ENCODE measurements around the gene MS4A15. TPM values are rescaled to one million over a fixed set of nuclear protein-coding genes. Genes with fewer than 3 reads are reported as not detected.
"Not testable (repeated sequence)": the region's sequence is repeated elsewhere in the genome, so short reads cannot be mapped to it uniquely, and the experiment has no call there.

The MS4A15 gene
- total RNA-seq, 2 donors from 2014 or later, result not detected

DNA sequence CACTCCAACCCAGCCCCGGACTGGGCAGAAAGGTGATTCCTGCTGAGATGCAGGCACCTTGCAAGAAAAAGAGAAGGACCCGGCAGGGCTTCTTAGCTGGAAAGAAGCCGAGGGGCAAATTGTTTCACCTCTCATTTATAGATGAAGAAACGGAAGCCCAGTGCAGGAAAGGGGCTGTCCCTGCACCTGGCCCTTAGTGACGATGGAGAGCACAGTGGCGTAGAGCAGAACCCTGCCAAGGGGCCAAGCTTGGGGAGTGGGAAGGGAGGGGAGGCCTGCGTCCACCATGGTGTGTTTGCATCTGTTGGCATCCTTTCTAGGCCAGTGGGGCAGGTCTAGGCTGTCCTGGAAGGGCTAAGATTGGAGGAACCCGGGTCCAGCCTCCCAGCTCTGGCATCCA lies 7.8 kb upstream of the MS4A15 start:
- no peak for ATAC-seq
- no peak for DNase-seq
- intact Hi-C loops (cut with DNase I), result no loop called here

DNA sequence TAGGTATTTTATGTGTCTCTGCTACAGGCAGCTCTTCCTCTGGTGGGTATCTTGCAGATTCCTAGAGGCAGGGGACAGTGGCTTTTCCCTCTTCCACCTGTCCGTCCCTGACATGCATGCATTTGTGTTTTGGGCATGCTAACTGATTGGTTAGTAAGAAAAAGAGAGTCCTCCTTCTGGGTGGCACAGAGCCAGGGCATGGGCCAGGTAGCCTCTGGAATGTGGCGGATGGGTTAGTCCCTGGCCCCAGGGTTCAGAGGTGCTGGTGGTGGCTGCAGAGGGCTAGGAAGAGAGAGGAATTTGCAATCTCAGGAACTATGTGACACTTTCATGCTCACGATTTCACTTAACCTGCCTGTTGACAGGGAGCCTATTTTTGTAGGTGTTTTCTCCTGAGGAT lies 5.8 kb upstream of the MS4A15 start:
- ATAC-seq (no peak), DNase-seq (no peak)
- intact Hi-C loops (cut with DNase I), result no loop called here

DNA sequence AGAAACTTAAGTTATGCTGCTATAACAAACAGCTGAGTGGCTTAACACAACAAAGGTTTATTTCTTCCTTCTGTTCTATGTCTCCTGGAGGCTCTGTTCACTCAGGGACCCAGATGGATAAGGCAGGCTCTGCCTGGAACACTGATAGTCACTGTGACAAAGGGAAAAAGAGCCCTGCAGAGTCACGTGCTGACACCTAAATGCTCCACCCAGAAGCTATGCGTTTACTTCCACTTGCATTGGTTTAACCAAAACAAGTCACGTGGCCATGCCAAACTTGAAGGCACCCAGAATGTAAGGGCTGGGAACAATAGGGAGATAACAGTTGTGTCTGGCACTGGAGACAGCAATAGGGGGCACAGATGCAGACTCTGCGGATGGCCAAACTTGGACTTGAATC lies 3.4 kb upstream of the MS4A15 start:
- no peak for ATAC-seq
- intact Hi-C loops (cut with DNase I), result no loop called here
- DNase-seq, result no peak

- DNase-seq, result no peak
- intact Hi-C loops (cut with DNase I), result no loop called here
- no peak for ATAC-seq
These were observed 1.8 kb upstream of the MS4A15 start for GRCh38 chr11:60754887-60755286.

DNA sequence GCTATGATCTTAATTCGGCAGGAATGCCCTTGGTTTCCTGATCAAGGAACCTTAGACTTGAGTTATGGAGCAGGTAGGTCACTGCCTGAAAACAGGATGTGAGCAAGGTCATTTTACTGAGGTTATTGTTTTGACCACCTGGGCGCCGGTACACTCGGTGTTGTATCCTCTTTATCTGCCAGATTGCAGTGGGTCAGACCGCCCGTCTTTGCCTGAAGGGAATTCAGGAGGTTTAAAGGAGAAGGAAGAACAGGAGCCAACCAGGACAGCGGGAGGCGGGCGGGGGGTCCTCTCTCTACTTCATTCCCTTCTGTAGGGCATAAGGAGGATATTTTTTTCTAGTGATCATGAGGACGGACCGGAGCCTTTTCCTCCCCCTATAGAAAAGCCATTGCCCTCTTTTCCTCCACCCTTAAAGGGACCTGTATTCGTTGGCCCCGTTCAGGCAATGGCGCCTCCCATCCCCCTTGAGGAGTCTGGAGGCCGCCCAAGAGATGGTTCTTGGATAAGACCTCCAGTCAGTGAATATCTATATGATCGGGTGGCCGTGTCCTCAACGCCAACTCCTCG lies 649 bp downstream of the MS4A15 start:
- ATAC-seq (no peak), DNase-seq (no peak)
- intact Hi-C loops (cut with DNase I), result no loop called here

DNA sequence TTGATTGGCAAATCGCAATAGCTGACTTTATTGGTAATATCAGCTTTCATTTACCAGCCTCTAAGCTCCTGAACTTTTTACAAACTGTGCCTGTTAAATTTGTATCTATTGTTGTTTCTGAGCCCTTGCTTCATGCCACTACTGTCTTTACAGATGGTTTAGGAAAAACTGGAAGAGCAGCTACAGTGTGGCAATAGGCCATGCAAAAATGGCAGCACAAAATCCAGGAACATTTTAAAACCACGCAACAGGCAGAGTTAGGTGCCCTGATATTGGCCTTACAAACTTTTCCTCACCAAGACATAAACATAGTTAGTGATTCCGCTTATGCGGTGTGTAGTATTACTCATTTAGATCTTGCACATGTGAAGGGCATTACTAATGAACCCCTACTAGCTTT lies 2.0 kb downstream of the MS4A15 start:
- intact Hi-C loops (cut with DNase I), result not testable (repeated sequence)

DNA sequence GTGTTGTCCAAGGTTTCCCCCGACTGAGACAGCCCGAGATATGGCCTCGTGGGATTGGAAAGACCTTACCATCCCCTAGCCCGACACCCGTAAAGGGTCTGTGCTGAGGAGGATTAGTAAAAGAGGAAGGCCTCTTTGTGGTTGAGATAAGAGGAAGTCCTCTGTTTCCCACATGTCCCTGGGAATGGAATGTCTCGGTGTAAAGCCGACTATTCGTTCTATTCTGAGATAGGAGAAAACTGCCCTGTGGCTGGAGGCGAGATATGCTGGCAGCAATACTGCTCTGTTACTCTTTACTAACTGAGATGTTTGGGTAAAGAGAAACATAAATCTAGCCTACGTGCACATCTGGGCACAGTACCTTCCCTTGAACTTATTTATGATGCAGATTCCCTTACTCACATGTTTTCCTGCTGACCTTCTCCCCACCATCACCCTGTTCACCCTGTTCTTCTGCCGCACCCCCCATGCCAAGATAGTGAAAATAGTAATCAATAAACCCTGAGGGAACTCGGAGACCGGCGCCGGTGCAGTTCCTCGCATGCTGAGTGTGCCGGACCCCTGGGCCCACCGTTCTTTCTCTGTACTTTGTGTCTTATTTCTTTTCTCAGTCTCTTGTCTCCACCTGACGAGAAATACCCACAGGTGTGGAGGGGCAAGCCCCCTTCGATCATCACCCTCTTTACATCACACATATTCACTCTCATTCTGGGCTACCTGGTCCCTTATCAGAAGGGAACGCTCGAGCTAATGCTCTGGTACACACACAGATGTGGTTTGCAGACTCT lies 3.0 kb downstream of the MS4A15 start:
- ATAC-seq; intact Hi-C loops (cut with DNase I): not testable (repeated sequence)

More for the DNA sequence above, 2.0 kb downstream of the MS4A15 start:
- DNase-seq, ATAC-seq: not testable (repeated sequence)

GRCh38 chr11:60761436-60762190 lies 4.9 kb downstream of the MS4A15 start:
- ATAC-seq (no peak), DNase-seq (no peak)
- intact Hi-C loops (cut with DNase I), result no loop called here

More for the DNA sequence above, 3.0 kb downstream of the MS4A15 start:
- DNase-seq, result not testable (repeated sequence)

DNA sequence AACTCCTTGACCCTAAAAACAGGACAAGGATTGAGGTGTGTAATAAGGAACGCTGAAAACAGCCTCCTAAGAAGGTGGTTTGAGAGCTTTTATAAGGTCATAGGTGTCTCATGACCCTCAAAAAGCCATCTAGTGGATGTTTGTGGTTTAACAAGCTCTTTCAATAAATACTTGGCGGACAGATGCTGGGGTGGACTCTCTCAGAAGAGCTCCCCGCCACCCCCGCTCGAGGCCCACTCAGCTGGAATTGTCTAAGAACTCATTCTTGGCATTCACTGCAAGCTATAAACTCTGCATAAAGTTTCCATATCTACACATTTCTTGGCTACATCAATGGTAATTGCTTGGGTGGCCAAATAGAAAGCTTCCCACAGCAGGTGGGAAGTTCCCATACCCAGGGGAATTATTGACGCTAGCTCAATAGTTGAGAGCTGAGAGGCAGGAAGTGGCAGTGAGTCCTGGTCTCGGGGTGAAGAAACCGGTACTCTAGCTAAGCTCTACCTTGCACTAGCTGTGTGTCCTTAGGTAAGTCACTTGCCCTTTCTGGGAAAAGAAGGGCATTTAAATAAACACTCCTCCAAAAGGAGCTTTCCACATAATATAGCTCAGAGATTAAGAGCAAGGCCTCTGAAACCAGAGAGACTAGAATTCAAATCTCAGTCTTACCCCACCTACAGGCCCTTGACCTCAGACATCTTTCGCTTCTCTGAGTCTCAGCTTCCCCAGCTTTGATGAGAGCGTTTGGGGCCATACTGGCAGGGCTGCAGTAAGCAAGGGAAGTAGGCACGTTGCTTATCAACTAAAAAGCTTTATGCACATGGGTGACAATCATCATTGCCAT lies 6.4 kb downstream of the MS4A15 start:
- intact Hi-C loops (cut with DNase I), result no loop called here
- no peak for ATAC-seq
- DNase-seq, result no peak

- DNase-seq, result no peak
- no peak for ATAC-seq
- intact Hi-C loops (cut with DNase I), result no loop called here
These were observed 7.2 kb downstream of the MS4A15 start for GRCh38 chr11:60763692-60764369.

DNA sequence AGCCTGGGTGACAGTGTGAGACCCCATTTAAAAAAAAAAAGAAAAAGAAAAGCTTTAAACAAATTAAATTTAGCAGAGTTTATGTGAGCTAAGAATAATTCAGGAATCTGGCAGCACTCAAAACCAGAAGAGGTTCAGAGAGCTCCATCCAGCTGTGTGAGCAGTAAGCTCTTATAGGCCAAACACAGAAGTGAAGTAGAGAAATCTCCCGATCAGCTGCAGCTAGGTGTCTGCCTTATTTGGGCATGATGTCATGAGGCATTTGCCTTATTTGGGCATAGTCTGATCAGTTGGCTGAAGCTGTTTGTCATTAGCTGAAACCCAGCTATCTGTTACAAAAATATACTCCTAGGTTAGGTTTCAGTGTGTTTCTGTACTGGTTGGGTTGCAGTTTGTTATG lies 8.2 kb downstream of the MS4A15 start:
- intact Hi-C loops (cut with DNase I), result no loop called here
- DNase-seq (no peak), ATAC-seq (no peak)

GRCh38 chr11:60765355-60765754 lies 8.7 kb downstream of the MS4A15 start:
- intact Hi-C loops (cut with DNase I), result no loop called here
- no peak for DNase-seq

DNA sequence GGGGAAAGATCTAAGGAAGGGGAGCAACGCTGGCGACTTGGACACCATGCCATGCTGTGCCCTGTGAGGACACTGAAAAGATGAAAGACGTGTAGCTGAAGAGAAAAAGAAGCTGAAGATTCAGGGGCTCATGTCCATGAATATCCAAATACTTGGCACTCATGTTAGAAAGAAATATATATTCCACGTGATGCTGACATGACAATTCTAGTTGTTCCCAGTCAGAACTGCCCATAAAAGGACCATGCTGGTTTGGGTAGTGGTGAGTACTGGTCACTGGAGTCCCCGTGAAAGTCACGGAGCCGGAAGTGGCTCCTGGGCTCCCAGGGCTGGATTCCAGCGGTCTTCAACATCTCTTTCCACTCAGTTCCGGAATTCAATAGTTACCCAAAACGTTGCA lies 9.9 kb downstream of the MS4A15 start:
- ATAC-seq, result no peak
- intact Hi-C loops (cut with DNase I), result no loop called here
- no peak for DNase-seq

More at GRCh38 chr11:60765355-60765754, 8.7 kb downstream of the MS4A15 start:
- ATAC-seq, result no peak

- intact Hi-C loops (cut with DNase I), result no loop called here
- ATAC-seq (no peak), DNase-seq (no peak)
These were observed 10.7 kb downstream of the MS4A15 start for GRCh38 chr11:60767388-60767811.

DNA sequence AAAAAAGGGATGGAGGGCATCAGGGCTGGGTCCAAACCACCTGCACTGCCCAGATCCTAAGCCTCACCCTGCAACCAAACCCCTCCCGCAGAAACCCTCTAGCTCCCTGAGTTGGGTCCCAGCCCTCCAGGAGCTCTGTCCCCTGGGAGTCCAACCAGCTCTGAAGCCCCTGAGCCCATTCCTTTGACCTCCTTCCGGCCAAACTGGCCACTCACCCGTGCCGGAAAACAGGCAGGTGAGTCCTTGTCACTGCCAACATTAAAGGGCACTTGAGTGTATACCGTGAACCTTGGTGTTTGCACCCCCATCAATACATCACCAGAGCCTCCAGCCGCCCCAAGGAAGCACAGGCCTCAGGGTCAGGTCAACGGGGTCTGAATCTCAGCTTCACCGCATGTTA lies 11.5 kb downstream of the MS4A15 start:
- intact Hi-C loops (cut with DNase I), result no loop called here

GRCh38 chr11:60769273-60769672 lies 12.6 kb downstream of the MS4A15 start:
- no peak for ATAC-seq
- DNase-seq, result no peak
- intact Hi-C loops (cut with DNase I), result no loop called here

More for the DNA sequence above, 11.5 kb downstream of the MS4A15 start:
- ATAC-seq (no peak), DNase-seq (no peak)

DNA sequence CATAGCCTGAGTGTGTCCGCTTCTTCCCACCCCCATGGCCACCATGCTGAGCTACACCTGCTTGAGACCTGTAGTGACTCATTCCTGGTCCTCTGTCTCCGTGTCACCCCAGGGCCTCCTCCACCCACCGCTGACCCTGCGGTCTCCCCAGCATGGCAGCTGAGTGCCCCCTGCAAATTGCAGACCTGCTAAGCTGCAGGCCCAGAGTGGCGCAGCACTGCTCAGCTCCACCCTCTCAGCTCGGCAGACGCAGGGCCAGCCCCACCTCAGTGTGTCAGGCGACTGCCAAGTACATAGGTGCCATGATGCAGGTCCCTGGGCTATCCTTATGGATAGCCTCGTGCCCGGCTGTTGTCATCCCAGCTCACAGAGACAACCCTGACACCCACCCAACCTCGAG lies 13.1 kb downstream of the MS4A15 start:
- no peak for DNase-seq
- intact Hi-C loops (cut with DNase I), result no loop called here
- ATAC-seq, result no peak

GRCh38 chr11:60771146-60771545 lies 14.5 kb downstream of the MS4A15 start:
- ATAC-seq (no peak), DNase-seq (no peak)
- intact Hi-C loops (cut with DNase I), result no loop called here

All from left cardiac atrium (tissue), 4 donors.